Stomach (tissue), 4 donors: ENCODE measurements around the gene EME1.

Source experiments
- CTCF ChIP-seq, 7 experiments: fragments of 450-650 bp in 4 of 7; fragments of 200-600 bp in 3 of 7; sonication (generic) in 3 of 7; IDR thresholded peaks; one replicate each; pipeline ENCODE4 v1.5.1; 2016 to 2019; ENCODE audit warnings: antibody characterized with exemption in 7 of 7, control low read depth in 2 of 7, mild to moderate bottlenecking in 1 of 7
- EP300 ChIP-seq: sonication (generic); formaldehyde crosslinking; IDR thresholded peaks from one replicate; pipeline ENCODE4 v1.6.1; 2017; ENCODE audit warnings: antibody characterized with exemption
- POLR2AphosphoS5 ChIP-seq, 3 donors: sonication (generic); formaldehyde crosslinking; IDR thresholded peaks; one replicate each; pipeline ENCODE4 v1.6.1; 2016; ENCODE audit warnings: antibody characterized with exemption in 3 of 3

- TF ChIP-seq CTCF (IDR thresholded peaks at IDR 0.05): no peak
- TF ChIP-seq POLR2AphosphoS5 (IDR thresholded peaks at IDR 0.05): no peak
- no peak for TF ChIP-seq EP300
These were observed 20.1 kb upstream of the EME1 start for GRCh38 chr17:50352693-50353599.
